Erythroblast (primary cell): Measurements from ENCODE around the gene MED23.

ENCODE experiments used
- GATA1 ChIP-seq: IDR thresholded peaks from 2 replicates; pipeline ENCODE4 v1.6.1; 2011; ENCODE audit warnings: low read depth, mild to moderate bottlenecking, control low read depth, low read length, moderate library complexity
- POLR2A ChIP-seq: IDR thresholded peaks from 2 replicates; pipeline ENCODE4 v1.6.1; 2011; ENCODE audit warnings: mild to moderate bottlenecking, low read length

DNA sequence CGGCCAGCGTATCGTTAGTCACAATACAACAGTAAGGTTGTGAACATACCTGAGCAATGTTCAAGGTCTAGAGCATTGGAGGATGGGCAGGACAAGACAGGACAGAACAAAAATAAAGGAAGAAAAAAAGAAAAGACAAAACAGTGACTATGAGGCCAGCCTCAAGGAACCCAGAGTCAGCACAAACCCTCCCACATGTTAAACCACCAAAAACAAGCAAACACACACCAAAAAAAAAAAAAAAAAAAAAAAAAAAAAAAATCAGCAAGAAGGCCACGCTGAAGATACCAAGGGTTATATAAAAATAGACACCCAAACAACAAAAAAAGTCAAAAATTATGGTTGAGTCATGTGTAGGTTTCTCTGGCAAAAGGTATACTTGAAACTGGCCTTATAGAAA, 12.8 kb downstream of the MED23 start:
- no peak for TF ChIP-seq POLR2A
- no peak for TF ChIP-seq GATA1
